SK-N-SH (cell line): ENCODE measurements around the gene UBE2R2.
"Not testable (repeated sequence)": the region's sequence is repeated elsewhere in the genome, so short reads cannot be mapped to it uniquely, and the experiment has no call there.

ENCODE experiments used
- EP300 ChIP-seq, 2 experiments: IDR thresholded peaks; 2 replicates each; pipeline versions ENCODE4 v1.4.0 to v1.6.1; 2012; ENCODE audit warnings: borderline replicate concordance in 1 of 2, low read depth in 1 of 2, low read length in 1 of 2
- GATA2 ChIP-seq: sonication (generic); formaldehyde crosslinking; IDR thresholded peaks from 2 replicates; pipeline ENCODE4 v1.5.0; 2020; ENCODE audit warnings: mild to moderate bottlenecking, missing genetic modification reagents
- MEF2A ChIP-seq: IDR thresholded peaks from 2 replicates; pipeline ENCODE4 v1.4.0; 2012; ENCODE audit warnings: low read depth, borderline replicate concordance
- NFIC ChIP-seq: IDR thresholded peaks from 2 replicates; pipeline ENCODE4 v1.4.0; 2012; ENCODE audit warnings: borderline replicate concordance
- PBX3 ChIP-seq: IDR thresholded peaks from 2 replicates; pipeline ENCODE4; 2012
- POLR2AphosphoS5 ChIP-seq: IDR thresholded peaks from 2 replicates; pipeline ENCODE4 v1.6.1; 2012; ENCODE audit warnings: low read depth, low read length
- RAD21 ChIP-seq: IDR thresholded peaks from 2 replicates; pipeline ENCODE4 v1.6.1; 2012; ENCODE audit warnings: mild to moderate bottlenecking, low read length
- REST ChIP-seq: IDR thresholded peaks from 2 replicates; pipeline ENCODE4 v1.6.1; 2012; ENCODE audit warnings: mild to moderate bottlenecking, low read depth, low read length, moderate library complexity
- RFX5 ChIP-seq: IDR thresholded peaks from 2 replicates; pipeline ENCODE4 v1.6.1; 2012; ENCODE audit warnings: mild to moderate bottlenecking, improper control_type of control experiment, low read length
- SIN3A ChIP-seq: IDR thresholded peaks from 2 replicates; pipeline ENCODE4 v1.6.1; 2012; ENCODE audit warnings: low read depth, mild to moderate bottlenecking, low read length, moderate library complexity, borderline replicate concordance
- TEAD4 ChIP-seq: IDR thresholded peaks from 2 replicates; pipeline ENCODE4 v1.4.0; 2012; ENCODE audit warnings: mild to moderate bottlenecking, borderline replicate concordance; ENCODE audit not compliant: insufficient read depth
- YY1 ChIP-seq: IDR thresholded peaks from 2 replicates; pipeline ENCODE4 v1.4.0; 2012; ENCODE audit warnings: low read depth, mild to moderate bottlenecking
- ZBTB33 ChIP-seq: IDR thresholded peaks from 2 replicates; pipeline ENCODE4 v1.4.0; 2012; ENCODE audit warnings: low read depth, borderline replicate concordance

GRCh38 chr9:33863027-33863426 lies 46.1 kb downstream of the UBE2R2 start:
- not testable (repeated sequence) for TF ChIP-seq GATA2; PBX3; ZBTB33; EP300 (IDR thresholded peaks at IDR 0.05; ENCODE audit: borderline replicate concordance in 1 of 2, low read depth in 1 of 2, low read length in 1 of 2); MEF2A; RFX5; YY1; NFIC; POLR2AphosphoS5; SIN3A; TEAD4; REST; RAD21
